RKO (cell line): ENCODE measurements around the gene ANKRD40CL.

Experiments used
- DNase-seq: peaks from one replicate; pipeline ENCODE4 v3.0.0-alpha.2; 2016; ENCODE audit warnings: low spot score

The ANKRD40CL gene

GRCh38 chr17:50712641-50713040, 54.7 kb downstream of the ANKRD40CL start:
- DNase-seq = no peak
